PC-3 (cell line): ENCODE measurements around the gene ACOX1.

Experiments
- CTCF ChIP-seq: fragments of 300-600 bp; sonication (generic); conservative IDR thresholded peaks from 2 replicates; pipeline ENCODE4 v1.5.1; 2017; ENCODE audit warnings: antibody characterized with exemption, low read depth, mild to moderate bottlenecking, low read length
- EZH2 ChIP-seq: fragments of 300-600 bp; sonication (generic); IDR thresholded peaks from one replicate; pipeline ENCODE4 v1.6.1; 2017; ENCODE audit warnings: antibody characterized with exemption, mild to moderate bottlenecking, low read length; ENCODE audit not compliant: unreplicated experiment
- EZH2phosphoT487 ChIP-seq: fragments of 300-600 bp; sonication (generic); IDR thresholded peaks from 2 replicates; pipeline ENCODE4 v1.6.1; 2018; ENCODE audit warnings: mild to moderate bottlenecking, antibody characterized with exemption, low read length, borderline replicate concordance

GRCh38 chr17:75922173-75922961 is 56.6 kb downstream of the ACOX1 start:
- TF ChIP-seq EZH2 (no peak), CTCF (no peak), EZH2phosphoT487 (no peak)
